Liver (tissue), 9 donors: Measurements from ENCODE around the gene SYT14. TPM values are rescaled to one million over a fixed set of nuclear protein-coding genes. Genes with fewer than 3 reads are reported as not detected.

Source experiments
- DNase-seq: peaks from one replicate; pipeline ENCODE4 v3.0.0-alpha.2; 2017; ENCODE audit warnings: low spot score
- H3K27ac ChIP-seq, 2 donors: one replicate each; pipeline ENCODE4 v1.7.0; 2013; ENCODE audit warnings: inconsistent platforms in 2 of 2, low read length in 2 of 2, control low read depth in 1 of 2, low read depth in 1 of 2, mild to moderate bottlenecking in 1 of 2
- H3K27me3 ChIP-seq, 4 donors: one replicate each; pipeline versions ENCODE4 v1.6.1 to v1.7.0; 2013; ENCODE audit warnings: low read length in 3 of 4, inconsistent platforms in 1 of 4, mild to moderate bottlenecking in 1 of 4, moderate library complexity in 1 of 4; ENCODE audit not compliant: control insufficient read depth in 4 of 4, insufficient read depth in 4 of 4
- H3K36me3 ChIP-seq, 4 donors: one replicate each; pipeline versions ENCODE4 v1.6.1 to v1.7.0; 2013; ENCODE audit warnings: low read length in 3 of 4, mild to moderate bottlenecking in 3 of 4, low read depth in 1 of 4, moderate library complexity in 1 of 4; ENCODE audit not compliant: control insufficient read depth in 4 of 4, insufficient read depth in 3 of 4
- H3K4me1 ChIP-seq, 4 donors: one replicate each; pipeline versions ENCODE4 v1.6.1 to v1.7.0; 2013; ENCODE audit warnings: low read length in 3 of 4, mild to moderate bottlenecking in 3 of 4, moderate library complexity in 1 of 4; ENCODE audit not compliant: control insufficient read depth in 4 of 4, insufficient read depth in 4 of 4
- H3K4me3 ChIP-seq, 3 donors: one replicate each; pipeline versions ENCODE4 v1.6.1 to v1.7.0; 2013; ENCODE audit warnings: low read length in 3 of 3, control low read depth in 1 of 3, low read depth in 1 of 3, mild to moderate bottlenecking in 1 of 3
- H3K9ac ChIP-seq, 2 donors: one replicate each; pipeline ENCODE4 v1.7.0; 2013; ENCODE audit warnings: low read length in 2 of 2, mild to moderate bottlenecking in 2 of 2, moderate library complexity in 2 of 2, control low read depth in 1 of 2, low read depth in 1 of 2
- H3K9me3 ChIP-seq, 4 donors: one replicate each; pipeline versions ENCODE4 v1.6.1 to v1.7.0; 2013; ENCODE audit warnings: low read length in 3 of 4; ENCODE audit not compliant: control insufficient read depth in 4 of 4
- EGR1 ChIP-seq, 2 donors: IDR thresholded peaks; 2 replicates each; pipeline ENCODE4 v1.6.1; 2016 to 2018; ENCODE audit warnings: antibody characterized with exemption in 2 of 2, low read depth in 2 of 2
- FOXA1 ChIP-seq: IDR thresholded peaks from 2 replicates; pipeline ENCODE4 v1.6.1; 2016; ENCODE audit warnings: antibody characterized with exemption
- FOXA2 ChIP-seq: IDR thresholded peaks from 2 replicates; pipeline ENCODE4 v1.6.1; 2016; ENCODE audit warnings: antibody characterized with exemption
- GABPA ChIP-seq, 2 donors: IDR thresholded peaks in 1 of 2; conservative IDR thresholded peaks in 1 of 2; 2 replicates each; pipeline ENCODE4 v1.6.1; 2016; ENCODE audit warnings: antibody characterized with exemption in 2 of 2, mild to moderate bottlenecking in 1 of 2, moderate library complexity in 1 of 2
- HNF4A ChIP-seq, 2 donors: conservative IDR thresholded peaks; 2 replicates each; pipeline ENCODE4 v1.6.1; 2016; ENCODE audit warnings: antibody characterized with exemption in 2 of 2, mild to moderate bottlenecking in 2 of 2
- HNF4G ChIP-seq: IDR thresholded peaks from 2 replicates; pipeline ENCODE4 v1.6.1; 2016; ENCODE audit warnings: antibody characterized with exemption
- JUND ChIP-seq, 2 donors: IDR thresholded peaks; 2 replicates each; pipeline ENCODE4 v1.6.1; 2016; ENCODE audit warnings: antibody characterized with exemption in 2 of 2
- NR2F2 ChIP-seq: IDR thresholded peaks from 2 replicates; pipeline ENCODE4 v1.6.1; 2016; ENCODE audit warnings: antibody characterized with exemption
- RAD21 ChIP-seq, 2 donors: IDR thresholded peaks; 2 replicates each; pipeline ENCODE4 v1.6.1; 2016; ENCODE audit warnings: antibody characterized with exemption in 2 of 2, mild to moderate bottlenecking in 2 of 2
- RXRA ChIP-seq, 2 donors: IDR thresholded peaks; 2 replicates each; pipeline ENCODE4 v1.6.1; 2017 to 2018; ENCODE audit warnings: antibody characterized with exemption in 2 of 2, mild to moderate bottlenecking in 1 of 2
- SP1 ChIP-seq: IDR thresholded peaks from 2 replicates; pipeline ENCODE4 v1.6.1; 2018; ENCODE audit warnings: antibody characterized with exemption, mild to moderate bottlenecking
- TAF1 ChIP-seq: conservative IDR thresholded peaks from 2 replicates; pipeline ENCODE4 v1.6.1; 2016; ENCODE audit warnings: antibody characterized with exemption, mild to moderate bottlenecking
- YY1 ChIP-seq: IDR thresholded peaks from 2 replicates; pipeline ENCODE4 v1.6.1; 2016; ENCODE audit warnings: antibody characterized with exemption, mild to moderate bottlenecking
- WGBS: extraction: QIAGEN DNeasy Blood & Tissue Kit; methylation state at CpG from one replicate; pipeline ENCODE4 v1.1.7; 2013; 5-methylcytosine and 5-hydroxymethylcytosine counted together
- polyA plus RNA-seq, 2 donors: library from polyadenylated mRNA; stranded (reverse) in 1 of 2; unstranded in 1 of 2; fragments of 200-250 nt in 1 of 2; fragments of >200 nt in 1 of 2; fragmentation: Nextera tagmentation in 1 of 2; extraction: Ambion mirVana in 1 of 2; gene quantifications; one replicate each; pipeline versions ENCODE4 v1.2.1 to v1.2.3, GENCODE V29; 2013 to 2015
- total RNA-seq, 2 donors: library from RNA; depleted of rRNA; stranded (reverse); fragments of >200 nt; gene quantifications; one replicate each; pipeline ENCODE4 v1.2.3, GENCODE V29; 2014
- TF ChIP-seq, protein P1 (sequence below): IDR thresholded peaks from 2 replicates; pipeline ENCODE4 v1.6.1; 2016; ENCODE audit warnings: antibody characterized with exemption, mild to moderate bottlenecking
- TF ChIP-seq, protein P2 (sequence below): fragments of 150-350 bp; IDR thresholded peaks from 2 replicates; pipeline ENCODE4 v1.5.1; 2017; ENCODE audit warnings: improper control_type of control experiment, low read depth, low read length; ENCODE audit not compliant: missing input control
- TF ChIP-seq, protein P3 (sequence below): IDR thresholded peaks from 2 replicates; pipeline ENCODE4 v1.6.1; 2016; ENCODE audit warnings: antibody characterized with exemption
- TF ChIP-seq, protein P4 (sequence below): IDR thresholded peaks from 2 replicates; pipeline ENCODE4 v1.6.1; 2016; ENCODE audit warnings: antibody characterized with exemption
- TF ChIP-seq, protein P5 (sequence below): IDR thresholded peaks from 2 replicates; pipeline ENCODE4 v1.6.1; 2016; ENCODE audit warnings: antibody characterized with exemption
- donor health status: healthy.
- donor health status: healthy.
- donor health status: healthy.
- donor health status: healthy.
- donor health status: healthy.

Gene SYT14
- total and polyA plus RNA-seq, 4 donors = not detected

DNA sequence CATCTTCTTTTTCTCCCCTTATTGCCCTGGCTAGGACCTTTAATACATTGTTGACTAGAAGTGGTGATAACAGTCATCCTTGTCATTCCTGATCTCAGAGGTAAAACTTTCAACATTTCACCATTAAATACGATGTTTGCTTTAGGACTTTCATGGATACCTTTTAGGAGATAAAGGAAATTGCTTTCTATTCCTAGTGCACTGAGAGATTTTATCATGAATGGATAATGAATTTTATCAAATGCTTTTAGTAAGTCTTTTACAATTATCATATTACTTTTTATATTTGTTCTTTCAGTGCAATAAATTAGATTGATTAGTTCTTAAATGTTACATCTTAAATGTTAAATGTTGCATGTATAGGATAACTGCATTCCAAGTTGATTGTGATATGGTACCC is 147.3 kb downstream of the SYT14 start:
- no peaks in the 10 kb centered on the region for H3K4me1 ChIP-seq
- H3K27ac ChIP-seq = no peak overlapping the region
- H3K9me3 ChIP-seq = peaks cover 0 to 5% (median 0%) of the 10 kb centered on the region in 4 donors
- TF ChIP-seq JUND (IDR thresholded peaks at IDR 0.05) (no peak), FOXA2 (no peak), HNF4G (no peak), FOXA1 (no peak), RXRA (IDR thresholded peaks at IDR 0.05) (no peak)
- TF ChIP-seq, protein P1, sequence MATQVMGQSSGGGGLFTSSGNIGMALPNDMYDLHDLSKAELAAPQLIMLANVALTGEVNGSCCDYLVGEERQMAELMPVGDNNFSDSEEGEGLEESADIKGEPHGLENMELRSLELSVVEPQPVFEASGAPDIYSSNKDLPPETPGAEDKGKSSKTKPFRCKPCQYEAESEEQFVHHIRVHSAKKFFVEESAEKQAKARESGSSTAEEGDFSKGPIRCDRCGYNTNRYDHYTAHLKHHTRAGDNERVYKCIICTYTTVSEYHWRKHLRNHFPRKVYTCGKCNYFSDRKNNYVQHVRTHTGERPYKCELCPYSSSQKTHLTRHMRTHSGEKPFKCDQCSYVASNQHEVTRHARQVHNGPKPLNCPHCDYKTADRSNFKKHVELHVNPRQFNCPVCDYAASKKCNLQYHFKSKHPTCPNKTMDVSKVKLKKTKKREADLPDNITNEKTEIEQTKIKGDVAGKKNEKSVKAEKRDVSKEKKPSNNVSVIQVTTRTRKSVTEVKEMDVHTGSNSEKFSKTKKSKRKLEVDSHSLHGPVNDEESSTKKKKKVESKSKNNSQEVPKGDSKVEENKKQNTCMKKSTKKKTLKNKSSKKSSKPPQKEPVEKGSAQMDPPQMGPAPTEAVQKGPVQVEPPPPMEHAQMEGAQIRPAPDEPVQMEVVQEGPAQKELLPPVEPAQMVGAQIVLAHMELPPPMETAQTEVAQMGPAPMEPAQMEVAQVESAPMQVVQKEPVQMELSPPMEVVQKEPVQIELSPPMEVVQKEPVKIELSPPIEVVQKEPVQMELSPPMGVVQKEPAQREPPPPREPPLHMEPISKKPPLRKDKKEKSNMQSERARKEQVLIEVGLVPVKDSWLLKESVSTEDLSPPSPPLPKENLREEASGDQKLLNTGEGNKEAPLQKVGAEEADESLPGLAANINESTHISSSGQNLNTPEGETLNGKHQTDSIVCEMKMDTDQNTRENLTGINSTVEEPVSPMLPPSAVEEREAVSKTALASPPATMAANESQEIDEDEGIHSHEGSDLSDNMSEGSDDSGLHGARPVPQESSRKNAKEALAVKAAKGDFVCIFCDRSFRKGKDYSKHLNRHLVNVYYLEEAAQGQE = no peak
- H3K36me3 ChIP-seq = no peaks in the 10 kb centered on the region
- no peak overlapping the region for H3K4me3 ChIP-seq
- H3K27me3 ChIP-seq = no peaks in the 10 kb centered on the region
- 56% methylated on average over 1 of the region's 1 CpG for WGBS
- no peak overlapping the region for H3K9ac ChIP-seq
- DNase-seq = no peak

DNA sequence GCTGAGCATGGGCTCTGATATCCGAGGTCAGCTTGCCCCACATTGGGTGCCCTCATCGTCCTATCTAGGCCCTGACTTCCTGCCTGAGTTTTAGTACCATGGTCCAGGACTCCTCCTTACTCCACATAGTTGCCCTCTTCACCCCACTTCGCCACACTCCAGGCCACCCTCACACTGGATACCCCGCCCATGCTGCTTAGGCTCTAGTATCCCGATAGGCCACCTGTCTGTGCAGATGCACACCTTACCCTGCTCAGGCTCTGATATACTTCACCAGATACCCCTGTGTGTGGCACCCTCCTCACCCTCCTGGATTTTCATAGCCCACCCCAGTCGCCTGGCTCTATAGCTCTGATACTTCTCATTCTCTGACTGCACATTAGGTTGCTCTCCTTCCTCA is 149.0 kb downstream of the SYT14 start:
- 88% methylated on average over 6 of the region's 6 CpGs for WGBS
- H3K27ac ChIP-seq = no peak overlapping the region
- H3K4me3 ChIP-seq = no peak overlapping the region
- no peak for TF ChIP-seq RXRA (IDR thresholded peaks at IDR 0.05)
- TF ChIP-seq FOXA2 = no peak
- no peak for TF ChIP-seq HNF4A (conservative IDR thresholded peaks at IDR 0.05)
- TF ChIP-seq FOXA1 = no peak
- TF ChIP-seq SP1 = no peak
- TF ChIP-seq, protein P2, sequence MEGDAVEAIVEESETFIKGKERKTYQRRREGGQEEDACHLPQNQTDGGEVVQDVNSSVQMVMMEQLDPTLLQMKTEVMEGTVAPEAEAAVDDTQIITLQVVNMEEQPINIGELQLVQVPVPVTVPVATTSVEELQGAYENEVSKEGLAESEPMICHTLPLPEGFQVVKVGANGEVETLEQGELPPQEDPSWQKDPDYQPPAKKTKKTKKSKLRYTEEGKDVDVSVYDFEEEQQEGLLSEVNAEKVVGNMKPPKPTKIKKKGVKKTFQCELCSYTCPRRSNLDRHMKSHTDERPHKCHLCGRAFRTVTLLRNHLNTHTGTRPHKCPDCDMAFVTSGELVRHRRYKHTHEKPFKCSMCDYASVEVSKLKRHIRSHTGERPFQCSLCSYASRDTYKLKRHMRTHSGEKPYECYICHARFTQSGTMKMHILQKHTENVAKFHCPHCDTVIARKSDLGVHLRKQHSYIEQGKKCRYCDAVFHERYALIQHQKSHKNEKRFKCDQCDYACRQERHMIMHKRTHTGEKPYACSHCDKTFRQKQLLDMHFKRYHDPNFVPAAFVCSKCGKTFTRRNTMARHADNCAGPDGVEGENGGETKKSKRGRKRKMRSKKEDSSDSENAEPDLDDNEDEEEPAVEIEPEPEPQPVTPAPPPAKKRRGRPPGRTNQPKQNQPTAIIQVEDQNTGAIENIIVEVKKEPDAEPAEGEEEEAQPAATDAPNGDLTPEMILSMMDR = no peak
- TF ChIP-seq YY1 = no peak
- no peak for TF ChIP-seq EGR1 (IDR thresholded peaks at IDR 0.05; ENCODE audit: low read depth in 2 of 2)
- no peak for TF ChIP-seq GABPA (IDR thresholded peaks at IDR 0.05 in 1 of 2, conservative IDR thresholded peaks at IDR 0.05 in 1 of 2)
- TF ChIP-seq, protein P1 = no peak
- no peak for TF ChIP-seq HNF4G
- TF ChIP-seq TAF1 = no peak
- TF ChIP-seq, protein P3, sequence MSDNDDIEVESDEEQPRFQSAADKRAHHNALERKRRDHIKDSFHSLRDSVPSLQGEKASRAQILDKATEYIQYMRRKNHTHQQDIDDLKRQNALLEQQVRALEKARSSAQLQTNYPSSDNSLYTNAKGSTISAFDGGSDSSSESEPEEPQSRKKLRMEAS = no peak
- TF ChIP-seq, protein P4, sequence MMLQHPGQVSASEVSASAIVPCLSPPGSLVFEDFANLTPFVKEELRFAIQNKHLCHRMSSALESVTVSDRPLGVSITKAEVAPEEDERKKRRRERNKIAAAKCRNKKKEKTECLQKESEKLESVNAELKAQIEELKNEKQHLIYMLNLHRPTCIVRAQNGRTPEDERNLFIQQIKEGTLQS = no peak
- no peak for TF ChIP-seq JUND (IDR thresholded peaks at IDR 0.05)
- no peak for TF ChIP-seq RAD21 (IDR thresholded peaks at IDR 0.05)
- TF ChIP-seq, protein P5, sequence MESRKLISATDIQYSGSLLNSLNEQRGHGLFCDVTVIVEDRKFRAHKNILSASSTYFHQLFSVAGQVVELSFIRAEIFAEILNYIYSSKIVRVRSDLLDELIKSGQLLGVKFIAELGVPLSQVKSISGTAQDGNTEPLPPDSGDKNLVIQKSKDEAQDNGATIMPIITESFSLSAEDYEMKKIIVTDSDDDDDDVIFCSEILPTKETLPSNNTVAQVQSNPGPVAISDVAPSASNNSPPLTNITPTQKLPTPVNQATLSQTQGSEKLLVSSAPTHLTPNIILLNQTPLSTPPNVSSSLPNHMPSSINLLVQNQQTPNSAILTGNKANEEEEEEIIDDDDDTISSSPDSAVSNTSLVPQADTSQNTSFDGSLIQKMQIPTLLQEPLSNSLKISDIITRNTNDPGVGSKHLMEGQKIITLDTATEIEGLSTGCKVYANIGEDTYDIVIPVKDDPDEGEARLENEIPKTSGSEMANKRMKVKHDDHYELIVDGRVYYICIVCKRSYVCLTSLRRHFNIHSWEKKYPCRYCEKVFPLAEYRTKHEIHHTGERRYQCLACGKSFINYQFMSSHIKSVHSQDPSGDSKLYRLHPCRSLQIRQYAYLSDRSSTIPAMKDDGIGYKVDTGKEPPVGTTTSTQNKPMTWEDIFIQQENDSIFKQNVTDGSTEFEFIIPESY = no peak
- no peak for TF ChIP-seq NR2F2
- DNase-seq = no peak
- no peaks in the 10 kb centered on the region for H3K4me1 ChIP-seq
- no peak overlapping the region for H3K9ac ChIP-seq
- H3K36me3 ChIP-seq = no peaks in the 10 kb centered on the region
- no peaks in the 10 kb centered on the region for H3K27me3 ChIP-seq
- H3K9me3 ChIP-seq = peaks cover 0 to 5% (median 0%) of the 10 kb centered on the region in 4 donors
